ENCODE results near the gene SLC1A7.

GRCh38 chr1:53061859-53062707 lies 80.4 kb downstream of the SLC1A7 start, which contains the start of gene PODN:
- no peak for TF ChIP-seq TAF1 (IDR thresholded peaks at IDR 0.05; ENCODE audit: low read depth)
- no peak for TF ChIP-seq CREB1 (IDR thresholded peaks at IDR 0.05; ENCODE audit: low read depth)
- no peak for TF ChIP-seq YY1 (IDR thresholded peaks at IDR 0.05; ENCODE audit: low read depth)
- TF ChIP-seq, protein P1, sequence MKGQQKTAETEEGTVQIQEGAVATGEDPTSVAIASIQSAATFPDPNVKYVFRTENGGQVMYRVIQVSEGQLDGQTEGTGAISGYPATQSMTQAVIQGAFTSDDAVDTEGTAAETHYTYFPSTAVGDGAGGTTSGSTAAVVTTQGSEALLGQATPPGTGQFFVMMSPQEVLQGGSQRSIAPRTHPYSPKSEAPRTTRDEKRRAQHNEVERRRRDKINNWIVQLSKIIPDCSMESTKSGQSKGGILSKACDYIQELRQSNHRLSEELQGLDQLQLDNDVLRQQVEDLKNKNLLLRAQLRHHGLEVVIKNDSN (IDR thresholded peaks at IDR 0.05) = no peak
- no peak for TF ChIP-seq EGR1 (IDR thresholded peaks at IDR 0.05)
- no peak for TF ChIP-seq NFIC (IDR thresholded peaks at IDR 0.05)

Data from Ishikawa (cell line).